ENCODE results near the gene HECTD4. TPM values are rescaled to one million over a fixed set of nuclear protein-coding genes. Genes with fewer than 3 reads are reported as not detected.
"Not testable (repeated sequence)": the region's sequence is repeated elsewhere in the genome, so short reads cannot be mapped to it uniquely, and the experiment has no call there.

Gene HECTD4
- total and polyA plus RNA-seq, 9 donors: 25.5 to 73.1 (median 45.1) TPM

DNA sequence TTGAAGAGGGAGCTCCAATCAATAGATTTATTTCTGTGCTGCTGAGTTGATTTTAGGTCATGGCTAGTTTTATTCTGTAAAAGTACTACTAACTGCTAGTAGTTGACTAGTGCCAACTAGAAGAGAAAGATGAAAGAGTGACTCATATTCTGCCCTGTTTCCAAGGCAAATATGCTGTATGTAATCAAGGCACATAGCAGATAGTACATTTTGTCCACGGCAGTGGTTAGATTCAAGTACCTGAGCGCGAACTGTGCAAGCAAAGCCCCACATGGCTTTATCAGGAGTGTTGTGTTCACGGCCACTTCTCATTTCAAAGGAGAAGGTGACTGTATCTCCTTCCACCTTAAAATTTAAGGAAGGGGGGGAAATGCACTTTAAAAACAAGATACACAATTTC, 130.0 kb downstream of the HECTD4 start:
- H3K9me3 ChIP-seq (replicated peaks; ENCODE audit: control insufficient read depth, low read depth, low read length): no peaks in the 10 kb centered on the region
- H3K27ac ChIP-seq (ENCODE audit: low read length): no peak overlapping the region
- peaks cover 60% of the 10 kb centered on the region for H3K36me3 ChIP-seq (ENCODE audit: control insufficient read depth, insufficient read depth, low read length)
- H3K4me1 ChIP-seq (ENCODE audit: control insufficient read depth, insufficient read depth, low read length): no peaks in the 10 kb centered on the region
- no CpG with 5 or more reads among the region's 4 CpGs for WGBS (ENCODE audit: insufficient coverage)
- no peaks in the 10 kb centered on the region for H3K27me3 ChIP-seq (ENCODE audit: control insufficient read depth, insufficient read depth, low read length)
- DNase-seq: no peak
- no peak overlapping the region for H3K4me3 ChIP-seq (ENCODE audit: low read length)

DNA sequence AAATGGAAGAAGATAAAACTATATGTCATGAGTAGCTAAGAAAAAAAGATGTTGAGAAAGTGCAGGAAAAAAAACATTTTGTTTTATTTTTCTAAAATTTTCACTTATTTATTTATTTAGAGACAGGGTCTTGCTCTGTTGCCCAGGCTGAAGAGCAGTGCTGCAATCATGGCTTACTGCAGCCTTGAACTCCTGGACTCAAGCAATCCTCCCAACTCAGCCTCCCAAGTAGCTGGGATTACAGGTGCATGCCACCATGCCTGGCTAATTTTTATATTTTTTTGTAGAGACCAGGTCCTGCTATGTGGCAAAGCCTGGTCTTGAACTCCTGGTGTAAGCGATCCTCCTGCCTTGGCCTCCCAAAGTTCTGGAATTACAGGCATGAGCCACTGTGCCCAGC, 137.3 kb downstream of the HECTD4 start:
- DNase-seq; H3K9me3 ChIP-seq (replicated peaks; ENCODE audit: control insufficient read depth, low read depth, low read length); H3K27me3 ChIP-seq (ENCODE audit: control insufficient read depth, insufficient read depth, low read length); H3K27ac ChIP-seq (ENCODE audit: low read length); H3K4me3 ChIP-seq (ENCODE audit: low read length); H3K4me1 ChIP-seq (ENCODE audit: control insufficient read depth, insufficient read depth, low read length): not testable (repeated sequence)
- H3K36me3 ChIP-seq (ENCODE audit: control insufficient read depth, insufficient read depth, low read length): peaks cover 50% of the 10 kb centered on the region
- 100% methylated on average over 1 of the region's 1 CpG for WGBS (ENCODE audit: insufficient coverage)

DNA sequence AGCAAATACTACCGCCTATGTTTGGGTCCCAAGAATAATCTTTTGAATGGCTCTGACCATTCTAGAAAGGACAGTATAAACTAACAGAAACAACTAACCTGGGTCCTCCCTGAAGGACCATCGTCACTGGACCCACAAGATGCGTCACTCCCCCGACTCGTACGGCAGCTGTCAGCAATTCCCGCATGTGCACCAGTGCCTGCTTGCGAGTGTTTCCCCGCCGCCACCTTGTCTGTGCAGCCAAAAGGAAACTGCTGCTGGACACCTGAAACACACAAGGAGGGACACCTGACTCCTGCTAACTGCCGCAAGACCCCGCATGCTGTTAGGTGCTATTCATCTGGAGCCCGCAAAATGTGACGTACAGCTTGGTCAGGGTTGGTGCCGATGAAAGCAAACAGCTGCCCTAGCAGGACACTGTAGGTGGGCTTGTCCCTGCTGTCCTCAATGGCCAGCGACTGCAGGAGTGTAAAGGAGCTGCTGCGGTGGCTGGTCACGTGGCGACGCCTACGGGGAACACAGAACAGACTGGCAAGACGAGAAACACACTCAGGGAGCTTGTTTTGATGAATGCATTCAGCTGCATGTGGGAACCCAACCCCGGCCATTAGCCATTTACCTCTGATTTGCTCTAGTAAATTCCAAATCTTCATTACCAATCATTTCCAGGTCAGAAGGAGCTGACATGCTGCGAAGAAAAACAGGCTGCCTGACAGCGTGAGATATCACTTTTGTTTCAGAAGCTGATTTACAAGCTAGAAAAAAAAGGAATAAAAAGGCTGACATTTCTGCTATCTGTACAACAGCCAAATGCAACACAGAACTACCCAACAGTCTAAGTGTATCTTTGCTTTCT, 138.7 kb downstream of the HECTD4 start:
- Histone ChIP-seq H3K27ac (ENCODE audit: low read length) (no peak overlapping the region), H3K4me3 (ENCODE audit: low read length) (no peak overlapping the region), H3K36me3 (ENCODE audit: control insufficient read depth, insufficient read depth, low read length) (peaks cover 51% of the 10 kb centered on the region), H3K27me3 (ENCODE audit: control insufficient read depth, insufficient read depth, low read length) (no peaks in the 10 kb centered on the region), H3K4me1 (ENCODE audit: control insufficient read depth, insufficient read depth, low read length) (no peaks in the 10 kb centered on the region), H3K9me3 (replicated peaks; ENCODE audit: control insufficient read depth, low read depth, low read length) (no peaks in the 10 kb centered on the region)
- DNase-seq: no peak
- 87% methylated on average over 23 of the region's 25 CpGs for WGBS (ENCODE audit: insufficient coverage)

DNA sequence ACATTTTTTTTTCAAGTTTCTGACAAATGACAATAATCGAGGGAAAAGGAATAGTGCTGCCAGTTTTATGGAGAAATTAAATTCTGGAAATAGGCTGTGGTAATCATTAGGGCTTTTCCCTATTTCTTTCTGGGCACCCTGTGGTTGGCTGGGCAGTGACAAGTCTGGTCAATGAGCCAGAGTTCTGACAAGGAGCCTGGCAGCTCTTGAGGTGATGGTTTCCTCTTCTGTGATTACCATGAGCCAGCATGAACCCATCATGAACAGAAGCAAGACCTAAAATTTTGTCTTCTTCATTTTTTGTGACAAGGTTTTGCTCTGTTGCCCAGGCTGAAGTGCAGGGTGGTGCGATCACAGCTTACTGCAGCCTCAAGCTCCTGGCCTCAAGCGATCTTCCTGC, 141.1 kb downstream of the HECTD4 start:
- H3K36me3 ChIP-seq (ENCODE audit: control insufficient read depth, insufficient read depth, low read length): peaks cover 62% of the 10 kb centered on the region
- H3K9me3 ChIP-seq (replicated peaks; ENCODE audit: control insufficient read depth, low read depth, low read length): no peaks in the 10 kb centered on the region
- 80% methylated on average over 1 of the region's 3 CpGs for WGBS (ENCODE audit: insufficient coverage)
- H3K27ac ChIP-seq (ENCODE audit: low read length): no peak overlapping the region
- H3K4me3 ChIP-seq (ENCODE audit: low read length): no peak overlapping the region
- no peaks in the 10 kb centered on the region for H3K27me3 ChIP-seq (ENCODE audit: control insufficient read depth, insufficient read depth, low read length)
- DNase-seq: no peak
- no peaks in the 10 kb centered on the region for H3K4me1 ChIP-seq (ENCODE audit: control insufficient read depth, insufficient read depth, low read length)

DNA sequence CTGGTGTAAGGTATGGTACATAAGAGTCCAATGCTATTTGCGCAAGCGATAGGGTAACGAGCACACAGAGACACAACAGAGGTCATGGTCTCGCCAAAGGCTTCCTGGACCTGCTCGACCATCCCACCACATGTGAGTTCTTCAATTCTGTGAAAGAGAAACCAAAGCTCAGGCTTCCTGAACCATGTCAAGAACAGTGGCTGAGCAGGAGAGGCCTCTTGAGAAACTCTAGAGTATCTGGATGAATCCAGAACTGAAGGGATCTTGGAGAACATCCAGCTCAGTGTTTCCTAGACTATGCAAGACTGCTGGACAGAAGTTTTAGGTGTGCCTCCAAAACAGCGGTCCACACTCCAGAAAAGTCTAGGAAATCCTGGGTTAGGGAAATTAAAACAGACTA, 142.3 kb downstream of the HECTD4 start:
- WGBS (ENCODE audit: insufficient coverage): 90% methylated on average over 5 of the region's 6 CpGs
- Histone ChIP-seq H3K4me1 (ENCODE audit: control insufficient read depth, insufficient read depth, low read length) (no peaks in the 10 kb centered on the region), H3K36me3 (ENCODE audit: control insufficient read depth, insufficient read depth, low read length) (peaks cover 60% of the 10 kb centered on the region), H3K9me3 (replicated peaks; ENCODE audit: control insufficient read depth, low read depth, low read length) (no peaks in the 10 kb centered on the region), H3K27me3 (ENCODE audit: control insufficient read depth, insufficient read depth, low read length) (no peaks in the 10 kb centered on the region), H3K4me3 (ENCODE audit: low read length) (no peak overlapping the region), H3K27ac (ENCODE audit: low read length) (no peak overlapping the region)
- DNase-seq: peak; percentile 4

DNA sequence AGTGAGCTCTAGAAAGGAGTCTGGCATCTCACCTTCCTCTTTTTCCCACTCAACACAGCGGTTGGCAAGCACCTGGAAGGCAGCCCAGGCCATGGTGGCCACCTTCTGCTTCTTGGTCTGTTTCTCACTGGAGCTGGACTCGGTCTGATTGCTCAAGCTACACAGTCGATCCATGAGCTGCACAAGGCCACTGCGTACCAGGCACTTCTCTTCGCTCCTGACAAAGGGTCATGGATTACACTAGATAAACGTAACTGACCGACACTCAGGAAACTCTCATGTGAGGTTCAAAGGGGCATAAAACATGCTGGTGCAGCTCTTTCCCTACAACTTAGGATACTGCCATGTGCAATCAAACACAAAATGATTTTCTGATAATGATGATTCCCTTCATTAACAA, 143.2 kb downstream of the HECTD4 start:
- Histone ChIP-seq H3K9me3 (replicated peaks; ENCODE audit: control insufficient read depth, low read depth, low read length) (no peaks in the 10 kb centered on the region), H3K4me1 (ENCODE audit: control insufficient read depth, insufficient read depth, low read length) (no peaks in the 10 kb centered on the region), H3K36me3 (ENCODE audit: control insufficient read depth, insufficient read depth, low read length) (peaks cover 64% of the 10 kb centered on the region), H3K27me3 (ENCODE audit: control insufficient read depth, insufficient read depth, low read length) (no peaks in the 10 kb centered on the region), H3K27ac (ENCODE audit: low read length) (no peak overlapping the region), H3K4me3 (ENCODE audit: low read length) (no peak overlapping the region)
- WGBS (ENCODE audit: insufficient coverage): 90% methylated on average over 7 of the region's 7 CpGs
- no peak for DNase-seq

DNA sequence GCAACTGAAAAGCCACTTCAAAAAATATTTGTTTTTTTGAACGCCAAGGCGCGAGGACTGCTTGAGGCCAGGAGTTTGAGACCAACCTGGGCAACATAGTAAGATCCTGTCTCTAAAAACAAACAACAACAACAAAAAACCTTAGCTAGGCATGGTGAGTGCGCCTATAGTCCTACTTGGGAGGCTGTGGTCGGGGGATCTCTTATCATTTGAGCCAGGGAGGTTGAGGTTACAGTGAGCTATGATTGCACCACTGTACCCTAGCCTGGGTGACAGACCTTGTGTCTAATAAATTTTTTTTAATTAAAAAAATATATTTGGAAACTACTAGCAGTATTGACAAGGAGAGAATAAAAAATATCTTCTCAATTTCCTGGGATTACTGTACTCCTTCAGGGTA, 143.8 kb downstream of the HECTD4 start:
- no peaks in the 10 kb centered on the region for H3K4me1 ChIP-seq (ENCODE audit: control insufficient read depth, insufficient read depth, low read length)
- peaks cover 62% of the 10 kb centered on the region for H3K36me3 ChIP-seq (ENCODE audit: control insufficient read depth, insufficient read depth, low read length)
- 100% methylated on average over 1 of the region's 5 CpGs for WGBS (ENCODE audit: insufficient coverage)
- H3K27ac ChIP-seq (ENCODE audit: low read length): no peak overlapping the region
- no peak overlapping the region for H3K4me3 ChIP-seq (ENCODE audit: low read length)
- no peaks in the 10 kb centered on the region for H3K9me3 ChIP-seq (replicated peaks; ENCODE audit: control insufficient read depth, low read depth, low read length)
- no peaks in the 10 kb centered on the region for H3K27me3 ChIP-seq (ENCODE audit: control insufficient read depth, insufficient read depth, low read length)
- no peak for DNase-seq

DNA sequence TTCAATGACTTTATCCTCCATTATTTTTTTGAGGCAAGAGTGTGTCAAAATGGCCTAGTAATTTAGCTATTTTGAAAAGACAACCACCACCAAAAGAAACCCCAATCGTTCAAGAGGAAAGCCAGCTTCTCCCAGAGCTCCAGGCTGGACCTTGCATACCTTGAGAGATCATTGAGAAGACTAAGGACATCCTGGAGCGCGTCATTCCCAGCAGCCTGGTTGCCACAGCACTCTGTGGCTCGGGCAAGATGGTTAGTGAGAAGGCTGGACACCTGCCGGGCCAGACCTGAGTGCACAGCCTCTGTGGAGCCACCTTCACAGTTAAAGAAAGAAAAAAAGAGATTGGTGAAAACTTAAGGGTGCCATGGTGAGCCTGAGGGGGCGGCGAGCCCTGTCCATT, 145.4 kb downstream of the HECTD4 start:
- Histone ChIP-seq H3K4me3 (ENCODE audit: low read length) (no peak overlapping the region), H3K27me3 (ENCODE audit: control insufficient read depth, insufficient read depth, low read length) (no peaks in the 10 kb centered on the region), H3K27ac (ENCODE audit: low read length) (no peak overlapping the region), H3K4me1 (ENCODE audit: control insufficient read depth, insufficient read depth, low read length) (no peaks in the 10 kb centered on the region), H3K9me3 (replicated peaks; ENCODE audit: control insufficient read depth, low read depth, low read length) (no peaks in the 10 kb centered on the region), H3K36me3 (ENCODE audit: control insufficient read depth, insufficient read depth, low read length) (peaks cover 56% of the 10 kb centered on the region)
- 100% methylated on average over 3 of the region's 7 CpGs for WGBS (ENCODE audit: insufficient coverage)
- no peak for DNase-seq

DNA sequence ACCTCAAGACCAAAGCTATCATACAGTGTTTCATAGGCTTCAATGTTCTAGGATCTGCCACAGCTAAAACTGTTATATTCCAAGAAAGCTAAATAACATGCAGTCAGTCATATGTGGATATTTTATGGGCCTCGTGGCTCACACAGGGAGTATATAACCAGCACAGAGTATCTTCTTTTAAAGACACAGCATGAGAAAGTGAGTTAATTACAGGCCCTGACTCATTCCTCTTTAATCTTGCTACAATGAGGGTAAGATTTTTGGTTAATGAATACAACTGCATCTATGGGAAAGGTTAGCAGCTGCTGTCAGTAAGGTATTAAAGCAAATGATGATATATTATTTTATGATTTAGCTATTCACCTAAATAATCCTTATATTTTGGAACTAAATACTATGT, 145.8 kb downstream of the HECTD4 start:
- Histone ChIP-seq H3K27ac (ENCODE audit: low read length) (no peak overlapping the region), H3K4me1 (ENCODE audit: control insufficient read depth, insufficient read depth, low read length) (no peaks in the 10 kb centered on the region), H3K9me3 (replicated peaks; ENCODE audit: control insufficient read depth, low read depth, low read length) (no peaks in the 10 kb centered on the region), H3K27me3 (ENCODE audit: control insufficient read depth, insufficient read depth, low read length) (no peaks in the 10 kb centered on the region), H3K4me3 (ENCODE audit: low read length) (no peak overlapping the region), H3K36me3 (ENCODE audit: control insufficient read depth, insufficient read depth, low read length) (peaks cover 53% of the 10 kb centered on the region)
- no peak for DNase-seq
- WGBS (ENCODE audit: insufficient coverage): no CpG with 5 or more reads among the region's 1 CpG

DNA sequence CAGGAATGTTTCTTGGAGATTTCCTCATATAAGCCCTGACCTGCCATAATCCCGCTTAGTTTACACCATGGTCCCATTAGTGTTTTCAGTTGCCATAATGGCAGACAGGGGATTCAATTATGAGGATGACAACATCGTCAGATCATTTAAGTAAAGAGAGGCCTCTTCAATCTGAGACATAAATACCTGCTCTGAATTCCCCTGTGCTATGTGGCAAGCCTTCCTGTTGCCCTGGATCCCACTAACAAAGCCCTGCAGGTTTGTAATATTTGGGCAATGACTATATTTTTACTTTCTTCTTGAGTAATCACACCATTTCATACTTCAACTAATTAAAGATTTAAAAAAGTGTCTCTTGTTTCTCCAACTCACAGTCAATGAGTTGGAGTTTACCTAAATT, 147.9 kb downstream of the HECTD4 start:
- WGBS (ENCODE audit: insufficient coverage): no CpG with 5 or more reads among the region's 2 CpGs
- DNase-seq: no peak
- Histone ChIP-seq H3K4me1 (ENCODE audit: control insufficient read depth, insufficient read depth, low read length) (no peaks in the 10 kb centered on the region), H3K36me3 (ENCODE audit: control insufficient read depth, insufficient read depth, low read length) (peaks cover 62% of the 10 kb centered on the region), H3K27ac (ENCODE audit: low read length) (no peak overlapping the region), H3K4me3 (ENCODE audit: low read length) (no peak overlapping the region), H3K9me3 (replicated peaks; ENCODE audit: control insufficient read depth, low read depth, low read length) (no peaks in the 10 kb centered on the region), H3K27me3 (ENCODE audit: control insufficient read depth, insufficient read depth, low read length) (no peaks in the 10 kb centered on the region)

DNA sequence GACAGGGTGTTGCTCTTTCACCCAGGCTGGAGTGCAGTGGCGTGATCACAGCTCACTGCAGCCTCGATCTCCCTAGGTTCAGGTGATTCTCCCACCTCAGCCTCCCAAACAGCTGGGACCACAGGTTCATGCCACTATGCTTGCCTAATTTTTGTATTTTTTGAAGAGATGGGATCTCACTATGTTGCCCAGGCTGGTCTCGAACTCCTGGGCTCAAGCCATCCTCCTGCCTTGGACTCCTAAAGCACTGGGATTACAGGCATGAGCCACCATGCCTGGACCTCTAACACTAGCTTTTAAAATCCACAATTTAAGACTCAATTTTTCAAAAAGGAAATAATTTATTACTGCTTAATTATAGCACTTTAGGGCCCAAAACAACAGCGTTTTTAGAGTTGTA, 149.0 kb downstream of the HECTD4 start:
- 100% methylated on average over 1 of the region's 4 CpGs for WGBS (ENCODE audit: insufficient coverage)
- H3K4me3 ChIP-seq (ENCODE audit: low read length): no peak overlapping the region
- no peaks in the 10 kb centered on the region for H3K9me3 ChIP-seq (replicated peaks; ENCODE audit: control insufficient read depth, low read depth, low read length)
- no peak for DNase-seq
- H3K27me3 ChIP-seq (ENCODE audit: control insufficient read depth, insufficient read depth, low read length): no peaks in the 10 kb centered on the region
- no peaks in the 10 kb centered on the region for H3K4me1 ChIP-seq (ENCODE audit: control insufficient read depth, insufficient read depth, low read length)
- H3K36me3 ChIP-seq (ENCODE audit: control insufficient read depth, insufficient read depth, low read length): peaks cover 60% of the 10 kb centered on the region
- no peak overlapping the region for H3K27ac ChIP-seq (ENCODE audit: low read length)

Data from muscle of leg (tissue), 11 donors.